GM18507 (cell line): ENCODE measurements around the gene DPP3.

Experiments
- DNase-seq: peaks from one replicate; pipeline ENCODE4 v3.0.0; 2011; ENCODE audit warnings: low read depth; ENCODE audit not compliant: insufficient read length; ENCODE audit errors: extremely low spot score
- FAIRE-seq: peaks from 2 replicates; lab custom pipeline; 2011; peaks lifted over from hg19 to GRCh38; lab: Jason Lieb, UNC

DPP3 gene

DNA sequence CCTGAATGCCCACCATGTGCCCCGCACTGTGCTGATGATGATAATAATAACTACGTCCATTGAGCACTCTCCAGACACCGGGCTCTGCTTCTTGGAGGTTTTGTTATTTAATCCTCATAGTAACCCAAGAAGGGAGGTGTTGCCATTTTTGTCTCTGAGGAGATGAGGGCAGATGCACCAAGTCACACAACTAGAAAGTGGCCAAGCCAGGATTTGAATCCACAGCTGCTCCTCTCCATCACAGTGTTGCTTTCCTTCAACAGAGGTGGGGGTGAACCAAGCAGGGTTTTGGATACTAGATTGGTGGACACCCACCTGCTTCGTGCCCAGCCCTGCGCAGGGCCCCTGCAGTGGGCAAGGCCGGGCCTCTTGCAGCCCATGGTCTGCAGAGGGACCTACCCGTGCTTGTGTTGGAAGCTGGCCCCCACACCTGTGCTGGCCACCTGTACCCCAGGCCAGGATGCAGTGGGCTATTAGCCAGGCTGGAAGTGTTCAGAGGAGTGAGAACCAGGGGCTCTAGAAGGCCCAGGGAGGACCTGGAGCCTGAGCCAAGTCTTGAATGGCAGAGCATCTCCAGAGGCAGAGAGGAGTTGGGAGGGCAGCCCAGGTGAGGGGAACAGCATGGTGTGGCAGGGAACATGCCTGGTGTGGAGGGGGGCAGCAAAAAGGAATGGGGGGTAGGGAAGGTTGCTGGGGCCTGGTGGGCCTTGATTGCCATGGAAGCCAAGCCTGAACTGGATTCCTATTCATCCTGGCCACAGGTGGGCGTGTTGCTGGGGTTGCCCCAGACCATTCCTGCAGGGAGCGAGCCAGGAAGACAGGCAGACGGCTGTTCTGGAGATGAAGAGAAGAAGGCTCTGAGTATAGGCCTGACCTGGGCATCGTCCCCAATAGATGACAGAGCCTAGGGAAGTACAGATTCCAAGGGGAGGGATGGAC is 2.7 kb upstream of the DPP3 start:
- DNase-seq (no peak), FAIRE-seq (no peak)

DNA sequence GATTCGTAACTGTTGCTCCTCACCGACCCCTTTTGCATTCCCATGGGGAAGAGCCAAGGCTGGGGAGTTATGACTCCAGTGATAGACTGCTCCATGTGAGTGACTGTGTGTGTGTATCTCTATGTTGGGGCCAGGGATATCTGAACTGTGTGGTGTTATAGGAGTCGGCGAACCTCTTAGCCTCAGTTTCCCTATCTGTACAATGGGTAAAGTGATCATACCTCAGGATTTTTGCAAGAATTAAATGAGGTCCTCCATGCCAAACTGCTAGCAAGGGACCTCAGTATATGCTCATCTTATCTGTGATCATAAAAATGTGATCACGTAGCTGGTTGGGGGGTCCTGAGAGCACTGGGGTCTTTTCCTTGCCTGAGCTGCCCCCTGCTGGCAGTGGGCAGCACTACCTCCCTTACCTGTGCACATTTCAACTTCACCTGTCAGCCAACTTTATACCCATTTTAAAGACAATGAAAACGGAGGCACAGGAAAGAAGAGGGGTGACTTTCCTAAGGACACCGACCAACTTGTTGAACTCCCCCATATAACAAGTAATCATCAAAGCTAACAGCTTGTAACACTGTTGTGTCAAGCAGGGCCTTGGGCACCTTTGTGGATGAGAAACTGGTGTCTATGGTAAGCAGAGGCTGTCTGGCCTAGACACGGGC is 1.4 kb upstream of the DPP3 start:
- DNase-seq (no peak), FAIRE-seq (peak; percentile 60)

DNA sequence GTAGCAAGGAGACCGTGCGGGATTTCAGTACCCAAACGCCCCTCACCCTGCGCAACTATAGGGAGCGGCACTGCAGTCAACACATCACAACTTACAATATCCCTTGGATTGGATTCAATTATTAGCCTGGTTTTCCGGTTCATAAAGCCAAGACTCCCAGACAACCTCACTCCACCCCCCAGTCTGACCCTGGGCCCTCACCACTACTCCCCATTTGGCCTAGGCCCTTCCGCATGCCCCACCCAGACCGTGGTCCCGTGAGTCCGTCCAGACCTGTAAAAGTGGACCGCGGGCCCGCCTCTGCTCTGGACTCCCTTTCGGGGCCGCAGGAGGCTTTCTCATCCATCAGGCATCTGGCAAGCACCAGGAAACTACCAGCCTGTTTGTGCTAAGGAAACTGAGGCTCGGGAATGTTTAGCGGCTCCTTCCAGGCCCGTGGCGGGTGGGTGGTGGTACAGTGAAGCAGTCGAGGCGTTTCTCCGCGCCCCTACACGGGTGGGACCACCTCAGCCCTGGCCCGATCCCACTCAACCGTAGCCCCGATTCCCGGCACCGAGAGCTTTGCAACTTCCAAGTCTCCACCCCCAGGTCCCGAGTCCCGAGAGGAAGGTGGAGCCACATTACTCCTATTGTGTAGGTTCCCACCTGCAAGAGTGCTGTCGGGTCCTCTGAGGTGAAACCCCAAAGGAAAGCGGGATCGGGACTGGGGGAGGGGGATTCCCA is 679 bp upstream of the DPP3 start:
- no peak for DNase-seq
- FAIRE-seq: no peak

DNA sequence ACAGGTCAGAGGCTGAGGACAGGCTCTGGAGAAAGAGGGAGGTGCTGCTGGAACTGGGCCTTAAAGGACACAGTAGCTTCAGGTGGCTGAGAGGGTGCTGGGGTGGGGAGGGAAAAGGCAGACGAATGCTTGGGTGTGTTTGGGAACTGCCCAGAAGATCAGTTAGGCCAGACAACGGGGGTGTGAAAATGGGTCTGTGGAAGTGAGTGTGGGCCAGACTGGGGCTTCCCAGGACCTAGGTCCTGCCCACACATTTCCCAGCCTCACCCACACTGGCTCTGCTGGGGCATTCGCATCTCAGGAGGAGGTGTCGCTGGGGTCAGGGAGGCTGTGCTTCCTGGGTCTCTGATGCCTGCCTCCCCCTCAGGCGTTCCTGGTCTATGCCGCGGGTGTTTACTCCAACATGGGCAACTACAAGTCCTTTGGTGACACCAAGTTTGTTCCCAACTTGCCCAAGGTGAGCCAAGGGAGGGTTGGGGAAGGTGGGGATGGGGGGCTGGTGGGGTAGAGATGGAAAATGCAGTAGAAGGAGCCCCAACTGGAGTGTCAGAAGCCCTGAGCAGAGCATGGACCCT is 4.7 kb downstream of the DPP3 start:
- FAIRE-seq (no peak), DNase-seq (no peak)

DNA sequence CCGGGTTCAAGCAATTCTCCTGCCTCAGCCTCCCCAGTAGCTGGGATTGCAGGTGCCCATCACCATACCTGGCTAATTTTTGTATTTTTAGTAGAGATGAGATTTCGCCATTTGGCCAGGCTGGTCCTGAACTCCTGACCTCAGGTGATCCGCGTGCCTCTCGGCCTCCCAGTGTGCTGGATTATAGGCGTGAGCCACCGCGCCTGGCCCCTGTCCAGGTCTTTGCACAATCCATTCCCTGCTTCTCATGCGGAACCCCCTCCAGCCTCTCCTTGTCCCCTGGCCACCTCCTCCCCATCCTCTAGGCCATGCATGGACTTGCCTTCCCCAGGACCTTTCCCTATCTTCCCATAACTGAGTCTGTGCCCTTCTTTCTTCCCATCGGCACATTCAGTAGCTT is 8.7 kb downstream of the DPP3 start:
- FAIRE-seq: no peak

DNA sequence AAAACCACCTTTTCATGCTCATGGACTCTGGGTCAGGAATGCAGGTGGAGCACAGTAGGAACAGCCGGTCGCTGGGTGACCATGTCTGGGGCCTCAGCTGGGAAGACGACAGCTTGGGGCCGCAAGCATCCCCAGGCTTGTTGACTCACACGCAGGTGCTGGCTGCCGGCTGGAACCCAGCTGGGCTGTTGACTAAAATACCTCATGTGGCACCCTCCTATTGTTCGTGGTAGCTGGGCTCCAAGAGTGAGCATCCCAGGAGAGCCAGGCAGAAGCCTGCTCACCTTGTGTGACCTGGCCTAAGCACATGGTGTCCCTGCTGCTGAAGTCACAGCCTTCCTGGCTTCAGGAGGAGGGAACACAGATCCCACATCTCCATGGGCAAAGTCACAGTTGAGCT is 9.4 kb downstream of the DPP3 start:
- FAIRE-seq (no peak), DNase-seq (no peak)

More for the DNA sequence above, 8.7 kb downstream of the DPP3 start:
- no peak for DNase-seq

DNA sequence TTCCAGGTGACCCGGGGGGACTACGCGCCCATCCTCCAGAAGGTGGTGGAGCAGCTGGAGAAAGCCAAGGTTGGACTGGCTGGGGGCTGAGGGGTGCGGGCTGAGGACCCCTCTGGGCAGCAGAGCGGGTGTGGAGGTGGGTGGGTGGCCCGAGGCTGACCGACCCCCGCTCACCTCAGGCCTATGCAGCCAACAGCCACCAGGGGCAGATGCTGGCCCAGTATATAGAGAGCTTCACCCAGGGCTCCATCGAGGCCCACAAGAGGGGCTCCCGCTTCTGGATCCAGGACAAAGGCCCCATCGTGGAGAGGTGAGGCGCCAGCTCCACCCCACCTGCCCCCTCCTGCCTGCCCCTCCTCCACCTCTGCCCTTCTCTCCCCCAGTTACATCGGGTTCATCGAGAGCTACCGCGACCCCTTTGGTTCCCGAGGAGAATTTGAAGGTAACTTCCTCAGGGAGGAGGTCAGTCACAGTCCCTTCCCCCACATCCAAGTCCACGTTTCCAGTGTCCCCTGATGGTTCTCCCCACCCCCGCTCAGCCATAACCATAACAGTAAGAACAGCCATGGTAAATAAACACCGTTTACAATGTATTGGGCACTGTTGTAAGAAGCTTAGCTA is 11.2 kb downstream of the DPP3 start:
- FAIRE-seq (no peak), DNase-seq (no peak)

DNA sequence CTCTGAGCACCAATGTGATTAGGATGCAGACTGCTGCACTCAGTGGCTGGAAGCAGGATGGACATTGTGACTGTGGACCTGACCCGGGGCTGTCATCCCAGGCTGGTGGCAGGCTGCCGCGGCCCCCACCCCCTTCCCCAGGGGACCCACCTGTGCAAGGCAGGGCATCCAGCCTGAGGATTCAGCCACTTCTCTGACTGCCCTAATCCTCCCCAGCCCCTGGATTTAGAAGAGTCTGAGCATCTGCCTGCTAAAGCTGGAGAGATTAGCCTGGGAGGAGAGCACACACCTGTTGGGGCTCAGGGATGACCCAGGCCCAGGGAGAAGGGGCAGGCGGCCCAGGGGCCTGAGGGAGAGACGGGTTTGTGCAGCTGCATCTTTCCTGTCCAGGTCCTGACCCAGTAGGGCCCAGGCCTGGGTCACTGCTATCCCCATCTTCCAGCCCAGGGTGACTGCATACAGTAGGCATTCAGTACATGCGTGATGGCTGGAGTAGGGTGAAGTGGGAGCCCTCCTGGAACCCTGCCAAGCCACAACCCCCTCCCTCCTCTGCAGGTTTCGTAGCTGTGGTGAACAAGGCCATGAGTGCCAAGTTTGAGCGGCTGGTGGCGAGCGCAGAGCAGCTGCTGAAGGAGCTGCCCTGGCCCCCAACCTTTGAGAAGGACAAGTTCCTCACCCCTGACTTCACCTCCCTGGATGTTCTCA is 12.1 kb downstream of the DPP3 start:
- DNase-seq (no peak), FAIRE-seq (no peak)

DNA sequence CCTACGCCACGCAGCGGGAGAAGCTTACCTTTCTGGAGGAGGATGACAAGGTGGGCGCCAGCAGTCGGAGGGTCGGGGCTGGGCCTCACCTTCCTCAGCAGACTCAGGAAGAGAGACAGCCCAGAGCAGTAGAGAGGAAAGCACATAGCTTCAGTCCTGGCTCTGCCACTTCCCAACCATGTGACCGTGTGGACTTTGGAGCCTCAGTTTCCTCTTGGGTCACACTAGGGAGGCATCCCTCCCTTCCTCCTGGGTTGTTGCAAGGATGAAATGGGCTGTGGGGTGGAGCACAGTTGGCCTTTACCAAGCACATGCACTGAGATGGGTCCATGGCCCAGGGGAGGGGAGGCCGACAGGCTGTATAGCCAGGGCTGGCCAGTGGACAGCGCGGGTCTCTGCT is 12.9 kb downstream of the DPP3 start:
- FAIRE-seq (no peak), DNase-seq (no peak)

DNA sequence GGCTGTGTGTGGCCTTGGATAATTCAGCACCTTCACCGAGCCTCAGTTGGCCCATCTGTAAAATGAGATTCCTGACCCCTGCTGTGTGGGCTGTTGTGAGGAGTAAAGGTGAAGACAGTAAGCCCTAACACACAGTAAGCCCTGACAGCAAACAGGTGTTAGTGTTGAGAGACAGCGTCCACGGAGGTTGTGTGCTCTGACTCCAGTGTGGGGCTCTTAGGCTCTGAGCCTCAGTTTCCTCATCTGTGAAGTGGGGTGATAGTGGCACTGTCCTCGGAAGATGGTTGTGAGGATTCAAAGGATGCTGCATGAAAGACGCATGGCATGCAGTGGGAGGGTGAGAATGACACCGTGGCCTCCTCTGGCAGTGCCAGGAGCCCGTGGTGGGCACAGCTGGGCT is 14.2 kb downstream of the DPP3 start:
- DNase-seq: no peak
- no peak for FAIRE-seq

DNA sequence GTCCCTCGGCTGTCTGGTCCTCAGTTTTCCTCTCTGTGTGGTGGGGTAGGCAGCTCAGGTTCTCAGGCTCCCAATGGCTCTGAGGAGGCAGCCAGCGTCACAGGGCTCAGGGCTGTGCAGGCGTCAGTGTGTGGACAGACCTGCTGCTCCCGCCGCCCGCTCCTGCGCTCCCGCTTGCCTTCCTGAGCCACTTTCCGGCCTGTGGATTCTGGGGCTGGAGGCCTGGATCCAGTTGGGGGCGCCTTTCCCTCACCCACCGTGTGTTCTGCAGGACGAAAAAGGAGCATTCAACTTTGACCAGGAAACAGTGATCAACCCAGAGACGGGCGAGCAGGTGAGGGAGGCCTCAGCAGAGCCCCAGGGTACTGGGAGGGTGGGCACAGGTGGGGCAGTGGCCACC is 14.7 kb downstream of the DPP3 start:
- FAIRE-seq (no peak), DNase-seq (no peak)

DNA sequence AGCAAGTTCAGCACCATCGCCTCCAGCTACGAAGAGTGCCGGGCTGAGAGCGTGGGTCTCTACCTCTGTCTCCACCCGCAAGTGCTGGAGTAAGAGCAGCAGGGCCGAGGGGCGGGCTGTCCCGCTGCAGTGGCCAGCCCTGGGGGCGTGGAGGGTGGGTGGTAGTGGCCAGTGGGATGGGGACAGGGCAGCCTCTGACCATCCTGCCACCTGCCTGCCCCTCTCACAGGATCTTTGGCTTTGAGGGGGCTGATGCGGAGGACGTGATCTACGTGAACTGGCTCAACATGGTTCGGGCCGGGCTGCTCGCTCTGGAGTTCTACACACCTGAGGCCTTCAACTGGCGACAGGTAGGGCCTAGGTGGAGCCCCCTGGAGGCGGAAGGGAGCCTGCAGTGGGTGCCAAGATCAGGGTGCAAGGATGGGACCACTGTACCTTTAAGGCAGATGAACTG is 15.2 kb downstream of the DPP3 start:
- FAIRE-seq: no peak

DNA sequence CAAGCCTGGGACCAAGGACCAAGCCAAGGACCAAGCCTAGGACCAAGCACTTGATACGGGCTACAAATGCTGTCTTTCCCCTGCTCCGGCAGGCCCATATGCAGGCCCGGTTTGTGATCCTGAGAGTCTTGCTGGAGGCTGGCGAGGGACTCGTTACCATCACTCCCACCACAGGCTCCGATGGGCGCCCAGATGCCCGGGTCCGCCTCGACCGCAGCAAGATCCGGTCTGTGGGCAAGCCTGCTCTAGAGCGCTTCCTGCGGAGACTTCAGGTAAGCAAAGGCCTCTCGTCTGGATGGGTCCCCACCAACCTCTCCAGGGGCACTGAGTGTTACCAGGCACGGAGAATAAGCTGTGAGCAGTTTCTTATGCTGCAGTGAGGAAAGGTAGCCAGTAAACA is 17.0 kb downstream of the DPP3 start:
- DNase-seq (no peak), FAIRE-seq (no peak)

More for the DNA sequence above, 15.2 kb downstream of the DPP3 start:
- DNase-seq: no peak

DNA sequence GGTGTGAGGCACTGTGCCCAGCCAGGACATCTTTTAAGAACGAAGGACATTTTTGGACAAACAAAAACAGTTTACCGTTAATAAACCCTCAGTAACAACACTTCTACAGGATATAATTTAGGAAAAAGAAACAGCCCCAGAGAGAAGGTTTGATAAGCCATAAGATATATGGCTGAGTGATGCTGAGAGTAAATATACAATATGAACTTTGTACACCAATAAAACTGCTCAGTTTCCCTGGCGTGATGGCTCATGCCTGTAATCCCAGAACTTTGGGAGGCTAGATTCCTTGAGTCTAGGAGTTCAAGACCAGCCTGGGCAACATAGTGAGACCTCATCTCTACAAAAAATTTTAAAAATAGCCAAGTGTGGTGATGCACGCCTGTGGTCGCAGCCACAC is 18.3 kb downstream of the DPP3 start:
- no peak for DNase-seq

DNA sequence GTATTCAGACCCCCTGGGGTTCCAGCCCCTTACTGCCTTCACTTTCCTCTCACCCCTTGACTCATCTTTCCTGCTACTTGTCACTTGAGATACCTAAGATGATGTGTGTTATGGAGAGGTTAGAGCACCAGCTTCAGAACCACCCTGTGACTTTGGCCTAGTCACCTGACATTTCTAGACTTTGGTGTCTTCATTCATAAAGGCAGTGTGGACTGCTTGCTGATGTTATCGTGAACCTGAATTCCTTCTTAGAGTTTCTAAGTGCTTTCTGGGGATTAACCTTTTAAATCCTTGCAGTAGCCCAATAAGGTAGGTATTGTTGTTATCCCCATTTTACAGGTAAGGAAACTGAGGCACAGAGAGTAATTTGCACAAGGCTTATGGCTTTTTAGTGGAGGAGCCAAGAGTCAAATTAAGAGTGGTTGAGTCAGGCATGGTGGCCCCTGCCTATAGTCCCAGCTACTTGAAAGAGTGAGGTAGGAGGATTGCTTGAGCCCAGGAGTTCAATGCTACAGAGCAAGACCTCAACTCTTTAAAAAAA is 25.1 kb downstream of the DPP3 start:
- DNase-seq (no peak), FAIRE-seq (no peak)

More for the DNA sequence above, 18.3 kb downstream of the DPP3 start:
- no peak for FAIRE-seq

DNA sequence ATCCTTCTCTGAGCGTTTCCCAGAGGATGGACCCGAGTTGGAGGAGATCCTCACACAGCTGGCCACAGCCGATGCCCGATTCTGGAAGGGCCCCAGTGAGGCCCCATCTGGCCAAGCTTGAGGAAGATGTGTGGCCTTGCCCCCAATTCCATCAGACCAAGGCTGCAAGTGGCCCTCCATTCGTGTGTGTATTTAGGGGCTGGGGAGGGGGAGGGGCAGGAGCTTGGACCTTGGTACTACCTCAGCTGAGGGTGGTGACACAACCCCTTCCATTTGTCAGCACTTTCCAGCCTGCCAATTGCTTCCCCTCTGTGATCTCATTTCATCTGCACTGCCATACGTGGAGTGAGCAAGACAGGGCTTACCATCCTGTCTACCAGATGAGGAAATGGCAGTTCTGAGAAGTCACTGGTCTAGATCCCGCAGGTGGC is 28.9 kb downstream of the DPP3 start:
- FAIRE-seq (no peak), DNase-seq (no peak)

DNA sequence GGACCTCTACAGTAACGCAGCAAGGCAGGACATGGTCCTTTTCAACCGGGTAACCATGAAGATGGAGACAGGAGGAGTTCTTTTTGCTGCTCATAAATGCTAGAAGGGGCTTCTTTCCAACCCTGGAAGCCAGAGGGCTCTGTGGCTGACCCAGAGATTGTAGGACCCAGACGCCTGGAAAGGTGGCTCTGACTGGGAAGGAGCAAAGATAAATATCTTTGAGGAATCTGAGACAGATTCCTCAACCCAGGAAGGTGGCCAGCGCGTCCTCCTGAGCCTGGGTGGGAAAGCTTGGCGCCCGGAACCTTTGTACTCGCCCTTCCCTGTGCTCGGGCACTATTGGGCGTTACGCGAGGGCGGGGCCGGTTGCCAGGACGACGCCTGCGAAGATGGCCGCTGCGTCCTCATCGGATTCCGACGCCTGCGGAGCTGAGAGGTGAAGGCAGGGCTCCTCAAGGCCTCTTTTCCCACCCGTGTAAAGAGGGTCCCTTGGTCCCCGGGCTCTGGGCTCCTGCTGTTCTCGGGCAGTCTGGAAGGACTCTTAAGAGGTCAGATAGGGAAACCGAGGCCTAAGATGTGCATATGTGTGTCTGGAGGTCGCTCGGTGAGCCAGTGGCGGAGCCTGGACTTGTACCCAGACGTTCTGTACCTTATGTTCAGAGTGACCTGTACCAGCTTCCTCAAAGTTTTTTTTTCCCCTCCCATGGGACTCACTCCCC is 30.2 kb downstream of the DPP3 start, which contains the start of gene BBS1:
TSS of gene BBS1 (plus strand) at position 365 of the 719 bp plus-strand sequence. CDS start at position 390, 25 bp downstream.
- DNase-seq (peak; percentile 83), FAIRE-seq (peak; percentile 69)

DNA sequence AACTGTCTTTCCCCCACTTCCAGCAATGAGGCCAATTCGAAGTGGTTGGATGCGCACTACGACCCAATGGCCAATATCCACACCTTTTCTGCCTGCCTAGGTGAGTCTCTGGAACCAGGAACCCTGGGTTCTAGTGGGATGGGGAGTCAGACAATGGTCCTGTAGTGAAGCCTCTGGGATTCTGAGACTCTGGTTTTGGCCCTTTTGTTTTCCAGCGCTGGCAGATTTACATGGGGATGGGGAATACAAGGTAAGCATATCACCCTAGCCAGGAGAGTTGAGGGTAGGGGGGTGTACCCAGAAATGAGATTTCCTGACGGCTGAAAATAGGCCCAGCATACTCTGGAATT is 30.7 kb downstream of the DPP3 start:
- DNase-seq (no peak), FAIRE-seq (no peak)
